Keratinocyte (primary cell): Measurements from ENCODE around the gene SOS1.

ENCODE experiments used
- CTCF ChIP-seq, 3 experiments: IDR thresholded peaks in 1 of 3; conservative IDR thresholded peaks in 1 of 3; optimal IDR thresholded peaks in 1 of 3; 2 replicates in 2 of 3; 3 replicates in 1 of 3; pipeline versions ENCODE3 to v1.5.1; 2011; ENCODE audit warnings: low read length in 3 of 3, mild to moderate bottlenecking in 3 of 3, moderate library complexity in 2 of 3, control low read depth in 1 of 3, inconsistent platforms in 1 of 3; ENCODE audit not compliant: insufficient read depth in 2 of 3; ENCODE audit errors: extremely low read depth in 1 of 3
- EZH2 ChIP-seq: IDR thresholded peaks from one replicate; pipeline ENCODE4 v1.6.1; 2012; ENCODE audit warnings: inconsistent platforms, mild to moderate bottlenecking, low read length, moderate library complexity

- TF ChIP-seq CTCF (optimal IDR thresholded peaks at IDR 0.05 in 1 of 3, IDR thresholded peaks at IDR 0.05 in 1 of 3, conservative IDR thresholded peaks at IDR 0.05 in 1 of 3; ENCODE audit: extremely low read depth in 1 of 3, insufficient read depth in 2 of 3, low read length in 3 of 3) (no peak), EZH2 (no peak)
These were observed 12.5 kb downstream of the SOS1 start for GRCh38 chr2:39108377-39108776.
